ENCODE data around the gene SOX9. TPM values are rescaled to one million over a fixed set of nuclear protein-coding genes. Genes with fewer than 3 reads are reported as not detected.

Gene SOX9
- total RNA-seq, 1 donor from 2014 or later = 5.1 TPM

- no peak for TF ChIP-seq CTCF (IDR thresholded peaks at IDR 0.05; ENCODE audit: unreplicated experiment)
- Mint-ChIP-seq H3K36me3 (ENCODE audit: low read depth, unreplicated experiment) (no peaks in the 10 kb centered on the region), H3K27me3 (ENCODE audit: unreplicated experiment) (peaks cover 4% of the 10 kb centered on the region), H3K4me3 (ENCODE audit: unreplicated experiment) (no peak overlapping the region), H3K27ac (ENCODE audit: unreplicated experiment) (no peak overlapping the region), H3K9me3 (ENCODE audit: unreplicated experiment) (no peaks in the 10 kb centered on the region), H3K4me1 (ENCODE audit: unreplicated experiment) (no peaks in the 10 kb centered on the region)
- no peak for DNase-seq (ENCODE audit: low spot score)
Measured at GRCh38 chr17:72158895-72159885, 38.4 kb downstream of the SOX9 start.

GRCh38 chr17:72162569-72162968 lies 41.7 kb downstream of the SOX9 start:
- no peaks in the 10 kb centered on the region for H3K4me1 Mint-ChIP-seq (ENCODE audit: unreplicated experiment)
- no peak for DNase-seq (ENCODE audit: low spot score)
- H3K36me3 Mint-ChIP-seq (ENCODE audit: low read depth, unreplicated experiment) = no peaks in the 10 kb centered on the region
- H3K9me3 Mint-ChIP-seq (ENCODE audit: unreplicated experiment) = no peaks in the 10 kb centered on the region
- no peak overlapping the region for H3K27ac Mint-ChIP-seq (ENCODE audit: unreplicated experiment)
- no peak for TF ChIP-seq CTCF (IDR thresholded peaks at IDR 0.05; ENCODE audit: unreplicated experiment)
- peaks cover 4% of the 10 kb centered on the region for H3K27me3 Mint-ChIP-seq (ENCODE audit: unreplicated experiment)
- H3K4me3 Mint-ChIP-seq (ENCODE audit: unreplicated experiment) = no peak overlapping the region

GRCh38 chr17:72163474-72163873 lies 42.7 kb downstream of the SOX9 start:
- no peak for DNase-seq (ENCODE audit: low spot score)
- H3K4me1 Mint-ChIP-seq (ENCODE audit: unreplicated experiment) = no peaks in the 10 kb centered on the region
- no peak overlapping the region for H3K27ac Mint-ChIP-seq (ENCODE audit: unreplicated experiment)
- H3K36me3 Mint-ChIP-seq (ENCODE audit: low read depth, unreplicated experiment) = no peaks in the 10 kb centered on the region
- no peak for TF ChIP-seq CTCF (IDR thresholded peaks at IDR 0.05; ENCODE audit: unreplicated experiment)
- H3K9me3 Mint-ChIP-seq (ENCODE audit: unreplicated experiment) = no peaks in the 10 kb centered on the region
- H3K4me3 Mint-ChIP-seq (ENCODE audit: unreplicated experiment) = no peak overlapping the region
- H3K27me3 Mint-ChIP-seq (ENCODE audit: unreplicated experiment) = peaks cover 3% of the 10 kb centered on the region

GRCh38 chr17:72164158-72164739 lies 43.4 kb downstream of the SOX9 start:
- TF ChIP-seq CTCF (IDR thresholded peaks at IDR 0.05; ENCODE audit: unreplicated experiment) = no peak
- no peaks in the 10 kb centered on the region for H3K4me1 Mint-ChIP-seq (ENCODE audit: unreplicated experiment)
- H3K4me3 Mint-ChIP-seq (ENCODE audit: unreplicated experiment) = no peak overlapping the region
- no peaks in the 10 kb centered on the region for H3K27me3 Mint-ChIP-seq (ENCODE audit: unreplicated experiment)
- H3K27ac Mint-ChIP-seq (ENCODE audit: unreplicated experiment) = no peak overlapping the region
- H3K9me3 Mint-ChIP-seq (ENCODE audit: unreplicated experiment) = no peaks in the 10 kb centered on the region
- DNase-seq (ENCODE audit: low spot score) = no peak
- H3K36me3 Mint-ChIP-seq (ENCODE audit: low read depth, unreplicated experiment) = no peaks in the 10 kb centered on the region
